22Rv1 (cell line): ENCODE results near the gene HBE1.

Experiments
- ZFX ChIP-seq: fragments of 450-650 bp; IDR thresholded peaks from 2 replicates; pipeline ENCODE4 v1.6.1; 2017; ENCODE audit warnings: antibody characterized with exemption, borderline replicate concordance
- TF ChIP-seq, protein P1 (sequence below): fragments of 450-650 bp; IDR thresholded peaks from 2 replicates; pipeline ENCODE4 v1.5.1; 2017; ENCODE audit warnings: mild to moderate bottlenecking

GRCh38 chr11:5274395-5274794, 4.7 kb upstream of the HBE1 start:
- TF ChIP-seq, protein P1, sequence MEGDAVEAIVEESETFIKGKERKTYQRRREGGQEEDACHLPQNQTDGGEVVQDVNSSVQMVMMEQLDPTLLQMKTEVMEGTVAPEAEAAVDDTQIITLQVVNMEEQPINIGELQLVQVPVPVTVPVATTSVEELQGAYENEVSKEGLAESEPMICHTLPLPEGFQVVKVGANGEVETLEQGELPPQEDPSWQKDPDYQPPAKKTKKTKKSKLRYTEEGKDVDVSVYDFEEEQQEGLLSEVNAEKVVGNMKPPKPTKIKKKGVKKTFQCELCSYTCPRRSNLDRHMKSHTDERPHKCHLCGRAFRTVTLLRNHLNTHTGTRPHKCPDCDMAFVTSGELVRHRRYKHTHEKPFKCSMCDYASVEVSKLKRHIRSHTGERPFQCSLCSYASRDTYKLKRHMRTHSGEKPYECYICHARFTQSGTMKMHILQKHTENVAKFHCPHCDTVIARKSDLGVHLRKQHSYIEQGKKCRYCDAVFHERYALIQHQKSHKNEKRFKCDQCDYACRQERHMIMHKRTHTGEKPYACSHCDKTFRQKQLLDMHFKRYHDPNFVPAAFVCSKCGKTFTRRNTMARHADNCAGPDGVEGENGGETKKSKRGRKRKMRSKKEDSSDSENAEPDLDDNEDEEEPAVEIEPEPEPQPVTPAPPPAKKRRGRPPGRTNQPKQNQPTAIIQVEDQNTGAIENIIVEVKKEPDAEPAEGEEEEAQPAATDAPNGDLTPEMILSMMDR = no peak
- TF ChIP-seq ZFX = no peak
